Tibial nerve (tissue), 4 donors: ENCODE results near the gene PLCB2.

ENCODE experiments used
- CTCF ChIP-seq, 5 experiments: fragments of 200-600 bp in 3 of 5; fragments of 450-650 bp in 2 of 5; sonication (generic) in 3 of 5; IDR thresholded peaks; one replicate each; pipeline ENCODE4 v1.5.1; 2016 to 2019; ENCODE audit warnings: antibody characterized with exemption in 5 of 5, mild to moderate bottlenecking in 3 of 5, moderate library complexity in 2 of 5
- EP300 ChIP-seq, 2 donors: sonication (generic); formaldehyde crosslinking; IDR thresholded peaks; one replicate each; pipeline ENCODE4 v1.6.1; 2017; ENCODE audit warnings: antibody characterized with exemption in 2 of 2, mild to moderate bottlenecking in 1 of 2
- POLR2A ChIP-seq, 2 donors: fragments of 450-650 bp; IDR thresholded peaks; one replicate each; pipeline ENCODE4 v1.6.1; 2017; ENCODE audit warnings: antibody characterized with exemption in 2 of 2, mild to moderate bottlenecking in 2 of 2, moderate library complexity in 2 of 2

GRCh38 chr15:40295297-40295696 lies 12.4 kb downstream of the PLCB2 start:
- TF ChIP-seq CTCF (IDR thresholded peaks at IDR 0.05) (no peak), POLR2A (IDR thresholded peaks at IDR 0.05) (no peak), EP300 (IDR thresholded peaks at IDR 0.05) (no peak)
